Stimulated activated naive CD8-positive, alpha-beta T cell treated with anti-CD3 and anti-CD28 coated beads, Interleukin-15, amount 100 ng/mL, for 72 hours (primary cell): ENCODE results near the gene SH2D3A.
"Not testable (repeated sequence)": the region's sequence is repeated elsewhere in the genome, so short reads cannot be mapped to it uniquely, and the experiment has no call there.

Experiments used
- ATAC-seq: fragments of 150-1000 bp; cut with Tn5 transposase; 2 replicates; pipeline ENCODE4 v1.10.0; 2021; ENCODE audit warnings: mild to moderate bottlenecking, moderate library complexity
- DNase-seq, 2 donors: peaks; one replicate each; pipeline ENCODE4 v3.0.0; 2021 to 2022
- H3K27ac Mint-ChIP-seq, 2 donors: one replicate each; pipeline ENCODE4 v1.8.0; 2022; ENCODE audit warnings: mild to moderate bottlenecking in 2 of 2, mixed read lengths in 2 of 2, moderate library complexity in 2 of 2
- H3K27me3 Mint-ChIP-seq: one replicate; pipeline ENCODE4 v1.8.0; 2022; ENCODE audit warnings: mixed read lengths
- H3K4me1 Mint-ChIP-seq: one replicate; pipeline ENCODE4 v1.8.0; 2022; ENCODE audit warnings: mild to moderate bottlenecking, mixed read lengths
- H3K4me3 Mint-ChIP-seq, 2 donors: one replicate each; pipeline ENCODE4 v1.8.0; 2022; ENCODE audit warnings: mild to moderate bottlenecking in 2 of 2, mixed read lengths in 2 of 2, moderate library complexity in 1 of 2
- H3K9me3 Mint-ChIP-seq, 2 donors: one replicate each; pipeline ENCODE4 v1.8.0; 2022; ENCODE audit warnings: mixed read lengths in 2 of 2

Gene SH2D3A

GRCh38 chr19:6714749-6715555 lies 52.3 kb downstream of the SH2D3A start:
- Mint-ChIP-seq H3K9me3 (peaks cover 7 to 9% of the 10 kb centered on the region in 2 donors), H3K27ac (no peak overlapping the region), H3K4me1 (peaks cover 28% of the 10 kb centered on the region), H3K27me3 (peaks cover 18% of the 10 kb centered on the region), H3K4me3 (no peak overlapping the region)
- DNase-seq (no peak), ATAC-seq (no peak)

- H3K9me3 Mint-ChIP-seq = peaks cover 7 to 9% of the 10 kb centered on the region in 2 donors
- H3K4me3 Mint-ChIP-seq = no peak overlapping the region
- peaks cover 28% of the 10 kb centered on the region for H3K27me3 Mint-ChIP-seq
- no peak overlapping the region for H3K27ac Mint-ChIP-seq
- no peak for DNase-seq
- H3K4me1 Mint-ChIP-seq = peaks cover 22% of the 10 kb centered on the region
- no peak for ATAC-seq
These were observed 53.2 kb downstream of the SH2D3A start for GRCh38 chr19:6713773-6714692.

GRCh38 chr19:6712692-6713670 lies 54.3 kb downstream of the SH2D3A start:
- Mint-ChIP-seq H3K4me1 (peaks cover 22% of the 10 kb centered on the region), H3K9me3 (peaks cover 7 to 9% of the 10 kb centered on the region in 2 donors), H3K4me3 (no peak overlapping the region), H3K27me3 (peaks cover 38% of the 10 kb centered on the region), H3K27ac (peak overlapping the region in 1 of 2 donors; percentile 35)
- no peak for DNase-seq
- ATAC-seq = no peak

- H3K27ac Mint-ChIP-seq = no peak overlapping the region
- peaks cover 16% of the 10 kb centered on the region for H3K4me1 Mint-ChIP-seq
- H3K9me3 Mint-ChIP-seq = peaks cover under 1 to 3% of the 10 kb centered on the region in 2 donors
- H3K4me3 Mint-ChIP-seq = no peak overlapping the region
- ATAC-seq = no peak
- peaks cover 44% of the 10 kb centered on the region for H3K27me3 Mint-ChIP-seq
- no peak for DNase-seq
These were observed 55.0 kb downstream of the SH2D3A start for GRCh38 chr19:6712231-6712630.

- H3K9me3 Mint-ChIP-seq = no peaks in the 10 kb centered on the region
- H3K4me1 Mint-ChIP-seq = peaks cover 14% of the 10 kb centered on the region
- ATAC-seq = no peak
- H3K27me3 Mint-ChIP-seq = peaks cover 44% of the 10 kb centered on the region
- no peak overlapping the region for H3K4me3 Mint-ChIP-seq
- H3K27ac Mint-ChIP-seq = no peak overlapping the region
- DNase-seq = no peak
These were observed 55.6 kb downstream of the SH2D3A start for GRCh38 chr19:6711605-6712004.

- no peaks in the 10 kb centered on the region for H3K9me3 Mint-ChIP-seq
- no peak overlapping the region for H3K27ac Mint-ChIP-seq
- ATAC-seq (no peak), DNase-seq (no peak)
- H3K4me1 Mint-ChIP-seq = peaks cover 14% of the 10 kb centered on the region
- H3K27me3 Mint-ChIP-seq = peaks cover 44% of the 10 kb centered on the region
- no peak overlapping the region for H3K4me3 Mint-ChIP-seq
These were observed 56.2 kb downstream of the SH2D3A start for GRCh38 chr19:6711078-6711361.

GRCh38 chr19:6710273-6711077 lies 56.8 kb downstream of the SH2D3A start:
- peaks cover 44% of the 10 kb centered on the region for H3K27me3 Mint-ChIP-seq
- H3K4me1 Mint-ChIP-seq = peaks cover 14% of the 10 kb centered on the region
- H3K4me3 Mint-ChIP-seq = peak overlapping the region; percentile 31 to 69
- H3K9me3 Mint-ChIP-seq = no peaks in the 10 kb centered on the region
- no peak for DNase-seq
- H3K27ac Mint-ChIP-seq = peak overlapping the region in 1 of 2 donors; percentile 54
- peak; percentile 24 for ATAC-seq

GRCh38 chr19:6709549-6709948 lies 57.7 kb downstream of the SH2D3A start:
- Mint-ChIP-seq H3K4me3 (no peak overlapping the region), H3K27me3 (peaks cover 44% of the 10 kb centered on the region), H3K4me1 (peaks cover 14% of the 10 kb centered on the region), H3K27ac (peak overlapping the region in 1 of 2 donors; percentile 24), H3K9me3 (no peaks in the 10 kb centered on the region)
- no peak for ATAC-seq
- DNase-seq = no peak

- H3K27ac Mint-ChIP-seq, H3K4me3 Mint-ChIP-seq, H3K9me3 Mint-ChIP-seq, DNase-seq, ATAC-seq: not testable (repeated sequence)
- Mint-ChIP-seq H3K4me1 (peaks cover 14% of the 10 kb centered on the region), H3K27me3 (peaks cover 44% of the 10 kb centered on the region)
These were observed 58.3 kb downstream of the SH2D3A start for GRCh38 chr19:6708913-6709312.

GRCh38 chr19:6708346-6708745 lies 58.9 kb downstream of the SH2D3A start:
- peaks cover 14% of the 10 kb centered on the region for H3K4me1 Mint-ChIP-seq
- DNase-seq (no peak), ATAC-seq (no peak)
- H3K9me3 Mint-ChIP-seq = no peaks in the 10 kb centered on the region
- H3K4me3 Mint-ChIP-seq = no peak overlapping the region
- no peak overlapping the region for H3K27ac Mint-ChIP-seq
- peaks cover 44% of the 10 kb centered on the region for H3K27me3 Mint-ChIP-seq

GRCh38 chr19:6707658-6708018 lies 59.6 kb downstream of the SH2D3A start:
- DNase-seq (no peak), ATAC-seq (no peak)
- no peaks in the 10 kb centered on the region for H3K9me3 Mint-ChIP-seq
- H3K4me3 Mint-ChIP-seq = no peak overlapping the region
- H3K27ac Mint-ChIP-seq = no peak overlapping the region
- H3K27me3 Mint-ChIP-seq = peaks cover 44% of the 10 kb centered on the region
- H3K4me1 Mint-ChIP-seq = peaks cover 14% of the 10 kb centered on the region

GRCh38 chr19:6707011-6707657 lies 60.1 kb downstream of the SH2D3A start:
- DNase-seq = no peak
- Mint-ChIP-seq H3K27ac (no peak overlapping the region), H3K4me3 (no peak overlapping the region), H3K4me1 (peaks cover 14% of the 10 kb centered on the region), H3K27me3 (peaks cover 44% of the 10 kb centered on the region), H3K9me3 (no peaks in the 10 kb centered on the region)
- peak; percentile 15 for ATAC-seq

- peaks cover 42% of the 10 kb centered on the region for H3K27me3 Mint-ChIP-seq
- ATAC-seq = peak; percentile 55
- no peak overlapping the region for H3K4me3 Mint-ChIP-seq
- H3K4me1 Mint-ChIP-seq = peaks cover 14% of the 10 kb centered on the region
- DNase-seq = no peak
- no peaks in the 10 kb centered on the region for H3K9me3 Mint-ChIP-seq
- no peak overlapping the region for H3K27ac Mint-ChIP-seq
These were observed 60.6 kb downstream of the SH2D3A start for GRCh38 chr19:6706633-6706958.

- Mint-ChIP-seq H3K27ac (no peak overlapping the region), H3K9me3 (no peaks in the 10 kb centered on the region), H3K27me3 (peaks cover 37% of the 10 kb centered on the region), H3K4me3 (no peak overlapping the region), H3K4me1 (peaks cover 12% of the 10 kb centered on the region)
- no peak for DNase-seq
- ATAC-seq = no peak
These were observed 61.2 kb downstream of the SH2D3A start for GRCh38 chr19:6705931-6706632.
